GM18951 (cell line): ENCODE measurements around the gene FILIP1L.

ENCODE experiments used
- POLR2A ChIP-seq: IDR thresholded peaks from 4 replicates; pipeline ENCODE4 v1.6.1; 2011; ENCODE audit warnings: mild to moderate bottlenecking; ENCODE audit not compliant: insufficient read length, insufficient read depth; ENCODE audit errors: extremely low read depth
- in situ Hi-C: fragments of 300-500 bp; cut with MboI; formaldehyde crosslinking; loops from one replicate; pipeline ENCODE4 v1.12.0; 2022; ENCODE audit warnings: low sequenced_read_pairs, mixed read lengths, inconsistent platforms; ENCODE audit not compliant: unreplicated experiment

Gene FILIP1L

DNA sequence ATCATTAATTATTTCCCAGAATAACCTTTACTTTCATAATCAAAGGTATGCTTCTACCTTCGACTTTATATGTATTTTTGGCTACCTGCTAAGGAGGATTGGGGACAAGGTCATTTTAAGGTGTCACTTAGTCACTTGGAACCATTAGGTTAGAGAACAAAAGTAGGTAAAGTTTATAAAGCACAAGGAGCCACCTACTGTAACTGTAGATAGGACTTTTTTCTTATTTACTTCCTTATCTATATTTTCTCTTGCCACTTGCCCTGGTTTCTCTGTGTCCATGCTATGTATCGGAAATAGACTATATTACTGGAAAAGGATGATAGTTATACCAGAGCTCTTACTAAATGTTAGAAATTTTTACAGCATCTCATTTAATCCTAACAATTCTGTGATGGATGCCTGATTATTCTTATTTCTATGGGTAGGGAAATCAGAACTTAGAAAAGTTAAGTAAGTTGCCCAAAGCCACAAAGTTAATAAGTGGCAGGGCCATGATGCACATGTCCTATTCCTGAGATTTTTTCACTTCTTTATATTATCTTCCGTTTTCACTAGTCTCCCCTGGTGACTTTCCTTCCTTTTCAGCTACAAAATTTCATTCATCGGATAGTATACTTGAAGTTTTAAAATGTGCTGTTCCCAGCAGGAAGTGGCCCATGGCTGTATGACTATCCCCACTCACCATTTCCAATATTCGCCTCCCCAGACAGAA lies 164.2 kb downstream of the FILIP1L start:
- in situ Hi-C loops: no loop called here
- no peak for TF ChIP-seq POLR2A

DNA sequence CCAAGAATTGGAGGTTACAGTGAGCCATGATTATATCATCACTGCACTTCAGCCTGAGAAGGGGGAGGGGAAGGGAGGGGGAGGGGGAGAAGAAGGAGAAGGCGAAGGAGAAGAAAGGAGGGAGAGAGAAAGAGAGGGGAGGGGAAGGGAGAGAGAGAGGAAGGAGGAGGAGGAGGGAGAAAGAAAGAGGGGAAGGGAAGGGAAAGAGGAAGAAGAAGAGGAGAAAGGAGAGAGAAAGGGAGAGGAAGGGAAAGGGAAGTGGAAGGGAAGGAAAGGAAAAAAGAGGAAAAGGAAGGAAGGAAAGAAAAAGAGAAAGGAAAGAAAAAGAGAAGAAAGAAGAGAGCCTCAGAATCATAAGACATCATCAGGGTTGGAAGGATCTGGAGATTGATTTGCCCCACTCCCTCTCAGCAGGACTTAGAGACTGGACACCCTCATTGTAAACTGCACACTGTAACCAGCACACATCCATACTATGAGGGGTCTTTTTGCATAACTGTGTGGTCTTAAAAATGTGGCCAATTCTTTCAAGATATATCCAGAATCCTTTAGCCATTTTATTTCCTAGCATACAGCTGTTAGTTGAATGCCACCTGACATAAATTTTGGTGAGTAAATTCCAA lies 165.7 kb downstream of the FILIP1L start:
- in situ Hi-C loops: no loop called here
- no peak for TF ChIP-seq POLR2A

DNA sequence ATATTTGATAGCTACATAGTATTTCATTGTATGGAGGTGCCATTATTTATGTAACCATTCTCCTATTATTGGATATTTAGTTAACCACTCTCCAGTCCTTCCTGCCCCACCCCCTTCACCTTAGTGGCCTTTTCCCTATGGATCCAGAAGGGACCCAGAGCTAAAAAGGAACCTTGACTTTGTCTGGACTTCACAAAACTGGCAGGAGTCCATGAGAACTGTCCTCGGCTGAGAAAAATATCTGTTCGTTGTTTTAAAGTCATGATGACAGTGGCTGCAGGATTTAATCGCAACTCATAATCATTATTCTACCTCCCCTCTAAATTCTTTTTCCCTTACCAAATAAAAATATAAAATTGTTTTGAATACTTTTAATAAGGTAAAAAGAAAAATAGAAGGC lies 166.9 kb downstream of the FILIP1L start:
- in situ Hi-C loops: no loop called here
- TF ChIP-seq POLR2A: no peak

DNA sequence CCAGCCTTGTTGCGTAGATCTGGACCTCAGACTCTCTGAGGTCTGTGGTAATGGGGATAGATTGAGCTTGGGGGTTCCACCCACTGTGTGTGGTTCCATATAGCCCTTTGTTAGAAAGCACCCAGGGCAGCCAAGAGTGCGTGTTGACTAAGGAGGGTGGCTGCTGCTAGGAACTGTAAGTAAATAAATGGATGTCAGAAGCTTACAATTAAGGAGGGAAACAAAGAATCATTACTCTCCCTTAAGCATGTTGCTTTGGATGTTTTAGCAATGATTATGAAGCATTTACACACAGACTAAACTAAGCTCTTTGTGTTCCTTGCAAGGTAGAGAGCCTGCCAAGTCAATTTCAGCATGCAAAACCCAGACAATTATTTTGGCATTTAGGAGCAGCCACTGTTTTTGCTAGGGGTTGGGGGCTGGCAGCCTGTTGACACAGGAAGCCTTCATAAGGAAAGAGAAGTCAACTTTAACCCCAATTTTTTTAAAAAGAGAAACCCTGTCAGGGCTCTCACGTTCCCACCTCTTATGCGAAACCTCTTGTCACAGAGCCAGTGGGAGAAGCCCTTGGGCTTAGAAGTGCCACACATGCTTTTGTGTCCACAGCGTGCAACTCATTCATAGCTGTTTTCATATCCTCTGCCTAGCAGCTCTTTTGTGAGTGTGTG lies 168.8 kb downstream of the FILIP1L start:
- TF ChIP-seq POLR2A: no peak

DNA sequence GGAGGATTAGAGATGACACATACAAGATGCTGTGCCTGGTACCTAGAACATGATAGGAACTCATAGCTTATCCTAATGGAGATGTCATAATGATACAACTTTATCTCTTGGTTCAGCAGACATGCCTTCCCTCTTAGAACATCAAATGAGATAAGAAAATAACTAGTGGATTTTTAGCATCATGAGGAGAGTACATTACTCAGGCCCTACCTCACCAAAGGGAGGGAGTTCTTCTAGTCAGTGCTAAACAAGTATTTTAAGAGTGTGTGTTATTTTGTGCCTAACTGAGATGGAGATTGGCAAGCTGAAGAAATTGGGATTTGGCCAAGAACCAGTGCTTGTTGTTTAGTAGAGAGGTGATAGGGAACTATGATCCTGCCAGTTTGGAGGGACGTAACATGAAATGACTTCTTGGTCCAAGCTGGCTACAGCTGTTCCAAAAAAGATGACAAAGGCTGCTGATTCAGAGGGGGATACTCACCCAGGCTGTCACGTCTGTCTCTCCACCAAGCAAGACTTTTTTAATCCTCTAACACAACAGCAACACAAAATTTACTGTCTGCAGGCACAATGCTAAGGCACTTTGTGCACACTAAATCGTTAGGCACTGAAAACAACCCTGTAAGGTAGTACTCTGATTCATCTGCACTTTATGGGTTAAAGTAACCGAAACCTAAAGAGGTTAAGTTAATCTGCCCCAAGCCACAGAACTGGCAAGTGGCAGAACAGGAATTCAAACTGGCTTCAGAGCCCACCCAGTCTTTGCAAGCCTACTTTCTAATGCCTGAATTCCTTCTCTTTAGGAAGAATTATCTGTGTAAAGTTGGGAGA lies 170.2 kb downstream of the FILIP1L start:
- TF ChIP-seq POLR2A: no peak
- in situ Hi-C loops: no loop called here

More for the DNA sequence above, 168.8 kb downstream of the FILIP1L start:
- in situ Hi-C loops: no loop called here

DNA sequence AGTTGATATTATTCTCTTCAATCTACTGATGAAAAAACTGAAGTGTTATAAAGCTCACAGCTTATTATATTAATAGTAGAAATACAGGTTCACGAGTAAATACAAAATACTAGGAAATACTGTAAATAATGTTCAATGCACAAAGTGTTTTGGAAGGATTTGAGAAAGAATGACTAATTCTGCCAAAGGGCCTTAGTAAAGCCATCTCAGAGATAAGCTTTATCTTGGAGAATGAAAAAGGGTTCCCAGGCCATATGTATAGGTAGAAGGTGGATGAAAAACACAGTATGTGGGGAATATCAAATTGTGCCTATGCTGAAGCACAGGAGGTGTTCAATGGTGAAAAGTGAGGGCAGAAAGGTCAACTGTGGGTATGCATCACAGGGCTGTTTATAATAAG lies 173.1 kb downstream of the FILIP1L start:
- in situ Hi-C loops: no loop called here
- TF ChIP-seq POLR2A: no peak

DNA sequence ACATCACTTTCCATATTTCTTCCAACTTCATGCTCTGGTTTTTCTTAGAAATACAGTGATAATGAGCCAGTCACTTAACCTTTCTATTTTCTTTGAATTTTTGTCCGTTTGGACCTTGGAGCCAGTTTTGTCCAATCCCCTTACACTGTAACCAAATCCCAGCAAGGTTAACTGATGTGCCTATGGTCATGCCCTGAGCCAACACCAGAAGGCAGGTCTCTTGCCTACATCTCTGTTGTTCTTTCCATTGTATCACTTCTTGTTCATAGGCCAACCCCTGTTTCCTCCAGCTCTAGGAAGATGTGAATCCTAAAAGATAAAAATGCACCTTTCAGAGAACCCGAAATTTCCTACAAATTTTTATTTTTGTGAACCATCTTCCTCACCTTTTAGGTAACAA lies 174.0 kb downstream of the FILIP1L start:
- in situ Hi-C loops: no loop called here
- TF ChIP-seq POLR2A: no peak

DNA sequence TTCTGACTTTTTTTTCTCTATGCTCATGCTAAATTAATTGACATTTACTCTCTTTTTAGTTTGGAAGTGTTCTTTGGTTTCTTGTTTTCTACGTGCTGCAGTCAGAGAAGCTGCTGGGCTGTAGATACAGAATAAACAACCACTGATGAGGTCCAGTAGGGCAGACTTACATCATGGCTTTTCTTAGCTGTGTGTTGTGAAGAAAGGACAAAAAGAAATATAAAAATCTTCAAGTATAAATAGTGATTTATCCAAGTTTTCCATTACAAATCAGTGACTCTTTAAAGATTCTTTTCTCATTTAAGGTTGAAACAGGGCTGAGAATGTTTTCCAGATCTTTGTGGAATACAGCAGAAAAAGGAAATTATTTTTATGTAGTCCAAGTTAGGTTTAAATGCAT lies 174.4 kb downstream of the FILIP1L start:
- TF ChIP-seq POLR2A: no peak
- in situ Hi-C loops: no loop called here

DNA sequence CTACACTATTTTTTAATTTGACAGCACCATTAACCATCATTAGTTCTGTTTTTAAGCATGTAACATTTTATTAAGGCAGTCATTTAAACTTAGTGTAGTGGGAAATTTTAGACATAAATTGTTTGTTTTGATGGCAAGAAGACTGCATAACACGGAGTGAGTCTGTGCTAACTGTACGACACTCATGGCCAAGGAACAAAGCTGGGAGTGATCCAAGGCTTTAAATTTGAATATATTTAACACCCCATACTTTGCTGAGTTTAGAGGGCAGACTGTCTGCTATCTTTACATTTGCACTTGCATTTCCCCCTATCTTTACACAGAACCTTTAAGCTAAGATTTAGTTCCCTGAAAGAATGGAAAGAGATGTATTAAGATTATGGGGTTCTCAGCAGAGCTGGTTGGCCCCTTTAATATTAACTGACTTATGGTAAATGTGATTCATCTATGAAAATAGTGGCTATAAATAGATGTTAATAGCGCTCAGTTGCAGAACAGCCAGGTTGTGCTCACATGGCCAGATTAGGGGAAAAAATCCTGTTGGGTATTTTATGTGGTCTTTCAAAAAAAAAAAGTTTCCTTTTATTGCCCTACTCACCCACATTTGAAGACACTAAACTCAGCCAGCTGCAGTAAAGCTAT lies 175.9 kb downstream of the FILIP1L start:
- in situ Hi-C loops: no loop called here
- TF ChIP-seq POLR2A: no peak

DNA sequence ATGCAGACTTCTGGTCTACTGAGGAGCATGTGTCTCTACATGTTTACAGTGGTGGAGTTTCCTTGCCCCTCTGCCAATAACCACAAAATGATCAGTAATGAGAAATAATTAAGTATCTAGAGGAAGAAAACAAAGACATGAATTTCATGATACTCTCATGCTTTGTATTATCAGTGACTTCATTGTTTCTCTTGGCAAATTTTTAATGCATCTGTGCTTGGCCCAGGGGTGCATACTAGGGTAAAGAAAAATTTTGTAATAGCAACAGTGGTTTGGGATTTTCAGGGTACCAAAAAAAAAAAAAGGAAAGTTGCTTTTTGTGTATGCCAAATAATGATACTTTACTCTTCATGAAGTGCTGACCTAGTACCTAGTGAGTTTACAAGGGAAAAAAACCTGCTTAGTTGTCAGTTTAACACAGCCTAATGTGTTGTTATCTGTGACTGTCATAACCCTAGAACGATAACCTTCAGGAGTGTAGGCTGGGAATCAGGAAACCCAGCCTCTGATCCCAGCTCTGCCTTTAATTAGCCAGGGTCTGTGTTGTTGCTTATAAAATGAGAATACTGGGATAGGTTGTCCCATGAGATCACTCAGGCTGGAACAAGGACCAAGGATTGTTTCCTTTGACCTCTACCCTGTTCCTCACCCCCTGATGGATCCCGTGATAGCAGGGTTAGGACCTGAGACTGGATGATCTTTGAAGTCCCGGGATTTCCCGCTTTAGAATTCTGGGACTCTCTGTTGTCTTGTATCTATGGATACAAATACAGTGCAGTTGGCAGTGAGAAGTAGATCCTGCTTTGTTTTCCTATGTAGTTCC lies 179.1 kb downstream of the FILIP1L start:
- no peak for TF ChIP-seq POLR2A
- in situ Hi-C loops: no loop called here

DNA sequence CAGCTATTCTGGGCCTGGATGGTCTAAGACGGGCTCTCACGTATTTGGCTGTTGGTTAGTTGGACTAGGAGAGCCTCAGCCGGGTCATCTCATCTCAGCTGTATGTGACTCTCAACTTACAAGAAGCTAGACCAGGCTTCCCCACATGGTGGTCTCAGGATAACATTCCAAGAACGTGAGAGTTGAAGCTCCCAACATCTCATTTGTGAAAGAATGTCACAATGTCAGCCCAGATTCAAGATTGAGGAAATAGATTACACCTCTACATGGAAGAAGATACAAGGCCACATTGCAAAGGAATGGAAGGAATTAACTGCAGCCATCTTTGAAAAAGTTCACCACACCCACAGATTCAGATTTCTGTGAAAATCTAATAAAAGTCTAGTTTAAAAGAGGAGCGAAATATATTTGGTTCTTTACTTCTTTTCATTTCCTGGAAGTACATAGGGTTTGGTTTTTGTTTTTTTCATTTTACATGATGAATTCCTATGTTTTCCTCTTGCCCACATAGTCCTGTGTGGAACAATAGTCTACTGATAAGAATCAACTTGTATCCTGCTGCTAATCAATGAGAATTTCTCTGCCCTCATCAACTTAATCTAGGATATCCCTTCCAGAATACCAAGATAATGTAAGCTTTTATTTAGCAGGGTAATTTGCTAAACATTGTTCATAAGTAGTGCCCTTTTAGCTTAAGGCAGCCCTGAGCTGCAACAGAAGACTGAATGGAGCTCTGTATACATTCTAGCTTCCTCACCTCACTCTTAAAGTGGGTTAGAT lies 180.1 kb downstream of the FILIP1L start:
- no peak for TF ChIP-seq POLR2A
- in situ Hi-C loops: no loop called here
